ENCODE measurements around the gene MYT1. TPM values are rescaled to one million over a fixed set of nuclear protein-coding genes. Genes with fewer than 3 reads are reported as not detected.

Gene MYT1
- total and polyA plus RNA-seq, 2 of the 13 experiments (the other 11 are each of a cell fraction or from before 2014, with no cell fraction given), result 0.58 to 2.5 TPM

DNA sequence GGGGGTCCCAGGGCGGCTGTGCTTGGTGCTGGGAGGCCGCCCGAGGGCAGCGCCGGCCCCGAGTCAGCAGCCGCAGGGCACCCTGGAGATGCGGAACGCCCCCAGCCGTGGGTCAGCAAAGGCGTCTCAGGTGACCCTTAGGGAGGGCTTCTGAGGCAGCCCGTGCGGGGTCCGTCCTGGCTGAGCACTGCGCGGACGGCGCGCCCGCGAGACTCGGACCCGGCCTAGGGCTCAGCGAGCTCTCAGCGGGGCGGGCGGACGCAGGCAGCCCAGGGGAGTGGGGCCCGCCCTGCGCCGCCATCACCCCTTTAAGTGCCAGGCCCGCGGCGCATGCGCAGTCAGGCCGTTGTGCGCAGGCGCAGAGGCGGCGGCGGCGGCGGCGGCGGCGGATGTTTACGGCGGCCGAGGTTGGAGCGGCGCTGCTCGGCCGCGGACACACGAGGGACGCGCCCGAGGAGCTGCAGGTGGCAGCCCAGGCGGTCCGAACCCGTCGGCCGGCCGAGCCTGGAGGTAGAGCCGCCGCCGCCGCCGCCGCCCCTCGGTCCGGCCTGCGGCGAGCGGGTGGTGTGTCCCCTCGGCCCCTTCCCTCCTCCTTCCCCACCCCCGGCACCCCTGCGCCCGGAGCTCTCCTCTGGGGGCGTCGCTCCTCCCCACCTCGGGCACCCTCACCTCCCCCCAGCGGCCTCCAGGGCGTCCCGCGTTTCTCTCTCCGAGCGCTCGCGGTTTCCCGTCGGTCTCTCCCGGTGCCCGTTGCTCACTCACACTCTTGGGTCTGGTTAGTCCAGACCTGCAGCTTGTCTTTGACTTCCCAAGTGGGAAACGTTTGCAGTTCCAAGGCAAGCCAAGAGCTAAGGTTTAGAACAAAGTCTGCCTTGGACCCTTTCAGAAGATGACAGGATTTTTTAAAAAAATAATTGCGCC is 91.4 kb downstream of the MYT1 start, which contains the start of gene PCMTD2 (continued):
- TF ChIP-seq CREBL2 (CRISPR knock-in tag; IDR thresholded peaks at IDR 0.05; ENCODE audit: borderline replicate concordance) (no peak; the same call in 1 of the 2 replicates), ZNF33A (CRISPR knock-in tag; IDR thresholded peaks at IDR 0.05; ENCODE audit: borderline replicate concordance) (no peak), TCF7 (IDR thresholded peaks at IDR 0.05; ENCODE audit: low read depth) (no peak), ZNF230 (CRISPR knock-in tag; IDR thresholded peaks at IDR 0.05) (peak; percentile 59; the same call in 1 of the 2 replicates), ZNF660 (CRISPR knock-in tag; IDR thresholded peaks at IDR 0.05; ENCODE audit: borderline replicate concordance, low read depth) (no peak), SNAI1 (CRISPR knock-in tag; IDR thresholded peaks at IDR 0.05; ENCODE audit: borderline replicate concordance) (no peak), MNT (IDR thresholded peaks at IDR 0.05) (no peak), MEIS1 (CRISPR knock-in tag; IDR thresholded peaks at IDR 0.05; ENCODE audit: borderline replicate concordance) (peak; percentile 90), MIER2 (CRISPR knock-in tag; IDR thresholded peaks at IDR 0.05) (no peak), RAD51 (IDR thresholded peaks at IDR 0.05; ENCODE audit: borderline replicate concordance) (no peak), IRX3 (CRISPR knock-in tag; IDR thresholded peaks at IDR 0.05; ENCODE audit: borderline replicate concordance, low read depth) (0 out of 2 replicates have a peak, but pooled peaks have one; percentile 38), ATF2 (CRISPR knock-in tag; IDR thresholded peaks at IDR 0.05) (peak; percentile 48; the same call in 1 of the 2 replicates), SMC3 (IDR thresholded peaks at IDR 0.05; ENCODE audit: low read length) (no peak), JUN (CRISPR knock-in tag; IDR thresholded peaks at IDR 0.05) (peak; percentile 20; the same call in 1 of the 2 replicates), ZNF577 (CRISPR knock-in tag; IDR thresholded peaks at IDR 0.05; ENCODE audit: borderline replicate concordance, low read depth) (no peak), YY1 (IDR thresholded peaks at IDR 0.05; ENCODE audit: insufficient read depth, insufficient replicate concordance, low read depth, low read length) (peak; percentile 93), ZNF543 (CRISPR knock-in tag; IDR thresholded peaks at IDR 0.05) (peak; percentile 92; the same call in 1 of the 2 replicates), ATM (IDR thresholded peaks at IDR 0.05; ENCODE audit: borderline replicate concordance) (no peak), CHD4 (IDR thresholded peaks at IDR 0.05; ENCODE audit: borderline replicate concordance, low read length) (no peak), ZGPAT (CRISPR knock-in tag; IDR thresholded peaks at IDR 0.05) (peak; percentile 92)
- TF ChIP-seq, protein P1, sequence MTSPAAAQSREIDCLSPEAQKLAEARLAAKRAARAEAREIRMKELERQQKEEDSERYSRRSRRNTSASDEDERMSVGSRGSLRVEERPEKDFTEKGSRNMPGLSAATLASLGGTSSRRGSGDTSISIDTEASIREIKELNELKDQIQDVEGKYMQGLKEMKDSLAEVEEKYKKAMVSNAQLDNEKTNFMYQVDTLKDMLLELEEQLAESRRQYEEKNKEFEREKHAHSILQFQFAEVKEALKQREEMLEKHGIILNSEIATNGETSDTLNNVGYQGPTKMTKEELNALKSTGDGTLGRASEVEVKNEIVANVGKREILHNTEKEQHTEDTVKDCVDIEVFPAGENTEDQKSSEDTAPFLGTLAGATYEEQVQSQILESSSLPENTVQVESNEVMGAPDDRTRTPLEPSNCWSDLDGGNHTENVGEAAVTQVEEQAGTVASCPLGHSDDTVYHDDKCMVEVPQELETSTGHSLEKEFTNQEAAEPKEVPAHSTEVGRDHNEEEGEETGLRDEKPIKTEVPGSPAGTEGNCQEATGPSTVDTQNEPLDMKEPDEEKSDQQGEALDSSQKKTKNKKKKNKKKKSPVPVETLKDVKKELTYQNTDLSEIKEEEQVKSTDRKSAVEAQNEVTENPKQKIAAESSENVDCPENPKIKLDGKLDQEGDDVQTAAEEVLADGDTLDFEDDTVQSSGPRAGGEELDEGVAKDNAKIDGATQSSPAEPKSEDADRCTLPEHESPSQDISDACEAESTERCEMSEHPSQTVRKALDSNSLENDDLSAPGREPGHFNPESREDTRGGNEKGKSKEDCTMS (CRISPR knock-in tag; conservative IDR thresholded peaks at IDR 0.05), result no peak

All from HepG2 (cell line).